NB4 (cell line): ENCODE measurements around the gene FIBCD1.

Experiments used
- CTCF ChIP-seq: IDR thresholded peaks from one replicate; pipeline ENCODE4 v1.5.1; 2012; ENCODE audit warnings: low read depth, low read length
- MAX ChIP-seq: IDR thresholded peaks from 2 replicates; pipeline ENCODE4 v1.6.1; 2011; ENCODE audit warnings: low read depth, low read length
- POLR2A ChIP-seq: IDR thresholded peaks from 2 replicates; pipeline ENCODE4 v1.6.1; 2011; ENCODE audit warnings: mild to moderate bottlenecking; ENCODE audit not compliant: insufficient read length; ENCODE audit errors: extremely low read depth

GRCh38 chr9:130888146-130888885 lies 50.7 kb downstream of the FIBCD1 start:
- no peak for TF ChIP-seq CTCF
- no peak for TF ChIP-seq POLR2A
- TF ChIP-seq MAX, result no peak
